ENCODE data around the gene SLC25A29. TPM values are rescaled to one million over a fixed set of nuclear protein-coding genes. Genes with fewer than 3 reads are reported as not detected.

Gene SLC25A29
- total RNA-seq, 1 experiment from 2014 or later = 179 TPM

GRCh38 chr14:100285021-100285912 lies 21.0 kb downstream of the SLC25A29 start:
- Mint-ChIP-seq H3K4me1 (peaks cover 47% of the 10 kb centered on the region), H3K4me3 (peak overlapping the region; percentile 64), H3K27ac (no peak overlapping the region; the same call in 1 of the 2 replicates), H3K36me3 (no peaks in the 10 kb centered on the region), H3K27me3 (ENCODE audit: low read depth) (no peaks in the 10 kb centered on the region), H3K9me3 (no peaks in the 10 kb centered on the region)
- POLR2A ChIA-PET = interaction anchor here (0.9 kb wide), 1 partner anchor 12 kb away, joined by 5 read pairs; no protein-coding TSS in a partner anchor
- ATAC-seq (peak; percentile 69), DNase-seq (ENCODE audit: low spot score) (peak; percentile 80)
- CTCF ChIA-PET = interaction anchor here (0.7 to 3.8 kb wide), 23 partner anchors 9 to 255 kb away, joined by 3 to 28 read pairs (median 6); partner anchors contain the start of gene DEGS2
- TF ChIP-seq HMGXB4 (CRISPR knock-in tag; IDR thresholded peaks at IDR 0.05) (peak; percentile 92; the same call in 1 of the 2 replicates), CREM (CRISPR knock-in tag; IDR thresholded peaks at IDR 0.05) (0 out of 2 replicates have a peak, but pooled peaks have one; percentile 36), FOXP4 (CRISPR knock-in tag; IDR thresholded peaks at IDR 0.05) (0 out of 2 replicates have a peak, but pooled peaks have one; percentile 32), NR3C1 (CRISPR knock-in tag; conservative IDR thresholded peaks at IDR 0.05; ENCODE audit: low read depth) (0 out of 2 replicates have a peak, but pooled peaks have one; percentile 38), ZNF416 (CRISPR knock-in tag; IDR thresholded peaks at IDR 0.05) (peak; percentile 24; the same call in 1 of the 2 replicates), ZNF138 (CRISPR knock-in tag; conservative IDR thresholded peaks at IDR 0.05) (no peak), USF1 (CRISPR knock-in tag; IDR thresholded peaks at IDR 0.05) (0 out of 2 replicates have a peak, but pooled peaks have one; percentile 34), ZNF281 (CRISPR knock-in tag; IDR thresholded peaks at IDR 0.05) (no peak), IRF1 (CRISPR knock-in tag; IDR thresholded peaks at IDR 0.05) (0 out of 2 replicates have a peak, but pooled peaks have one; percentile 47), CREB1 (CRISPR knock-in tag; IDR thresholded peaks at IDR 0.05) (0 out of 2 replicates have a peak, but pooled peaks have one; percentile 56), MAX (CRISPR knock-in tag; IDR thresholded peaks at IDR 0.05) (peak; percentile 88), EMX1 (CRISPR knock-in tag; IDR thresholded peaks at IDR 0.05) (peak; percentile 86; the same call in 1 of the 2 replicates), TCF7 (CRISPR knock-in tag; IDR thresholded peaks at IDR 0.05; ENCODE audit: low read depth) (0 out of 2 replicates have a peak, but pooled peaks have one; percentile 36), FOXP1 (CRISPR knock-in tag; IDR thresholded peaks at IDR 0.05; ENCODE audit: borderline replicate concordance) (peak; percentile 64; the same call in 1 of the 2 replicates), ZNF423 (CRISPR knock-in tag; IDR thresholded peaks at IDR 0.05) (peak; percentile 50; the same call in 1 of the 2 replicates), TEAD4 (CRISPR knock-in tag; IDR thresholded peaks at IDR 0.05) (0 out of 2 replicates have a peak, but pooled peaks have one; percentile 72), MYBL2 (CRISPR knock-in tag; IDR thresholded peaks at IDR 0.05) (peak; percentile 64), ZBTB43 (CRISPR knock-in tag; IDR thresholded peaks at IDR 0.05) (peak; percentile 71), MLX (CRISPR knock-in tag; IDR thresholded peaks at IDR 0.05) (no peak), ATF2 (CRISPR knock-in tag; IDR thresholded peaks at IDR 0.05; ENCODE audit: borderline replicate concordance, low read depth) (no peak), NFATC4 (CRISPR knock-in tag; IDR thresholded peaks at IDR 0.05) (0 out of 2 replicates have a peak, but pooled peaks have one; percentile 7)
